WI38 (cell line): ENCODE data around the gene HDHD5.

Source experiments
- H3K4me3 ChIP-seq: 2 replicates; pipeline ENCODE4 v1.5.1; 2011; ENCODE audit warnings: low read depth, mild to moderate bottlenecking, control low read depth, low read length
- CTCF ChIP-seq: IDR thresholded peaks from 2 replicates; pipeline ENCODE4 v1.5.1; 2012; ENCODE audit warnings: low read depth, mild to moderate bottlenecking, control low read depth, low read length

Gene HDHD5

GRCh38 chr22:17109113-17109865, 49.8 kb downstream of the HDHD5 start:
- no peak for TF ChIP-seq CTCF
- H3K4me3 ChIP-seq = no peak overlapping the region

- no peak for TF ChIP-seq CTCF
- no peak overlapping the region for H3K4me3 ChIP-seq
Measured at GRCh38 chr22:17108256-17109112, 50.6 kb downstream of the HDHD5 start.

GRCh38 chr22:17107547-17107810, 51.6 kb downstream of the HDHD5 start:
- H3K4me3 ChIP-seq = no peak overlapping the region
- TF ChIP-seq CTCF = no peak

GRCh38 chr22:17106785-17107546, 52.1 kb downstream of the HDHD5 start:
- TF ChIP-seq CTCF = no peak
- H3K4me3 ChIP-seq = no peak overlapping the region

- no peak overlapping the region for H3K4me3 ChIP-seq
- no peak for TF ChIP-seq CTCF
Measured at GRCh38 chr22:17106161-17106784, 52.8 kb downstream of the HDHD5 start.

- H3K4me3 ChIP-seq = no peak overlapping the region
- TF ChIP-seq CTCF = no peak
Measured at GRCh38 chr22:17105143-17106129, 53.6 kb downstream of the HDHD5 start.
